Stimulated activated naive CD4-positive, alpha-beta T cell treated with Interleukin-2 at 50 U/mL for 16 hours (primary cell): ENCODE results near the gene RNU6-8.

Experiments used
- DNase-seq: peaks from one replicate; lab custom pipeline; 2025; lab: John Stamatoyannopoulos, UW

RNU6-8 gene

GRCh38 chr14:32203928-32204357, 874 bp upstream of the RNU6-8 start:
- DNase-seq, result peak; percentile 2

- DNase-seq, result no peak
These were observed 525 bp downstream of the RNU6-8 start for GRCh38 chr14:32202491-32202997.

DNA sequence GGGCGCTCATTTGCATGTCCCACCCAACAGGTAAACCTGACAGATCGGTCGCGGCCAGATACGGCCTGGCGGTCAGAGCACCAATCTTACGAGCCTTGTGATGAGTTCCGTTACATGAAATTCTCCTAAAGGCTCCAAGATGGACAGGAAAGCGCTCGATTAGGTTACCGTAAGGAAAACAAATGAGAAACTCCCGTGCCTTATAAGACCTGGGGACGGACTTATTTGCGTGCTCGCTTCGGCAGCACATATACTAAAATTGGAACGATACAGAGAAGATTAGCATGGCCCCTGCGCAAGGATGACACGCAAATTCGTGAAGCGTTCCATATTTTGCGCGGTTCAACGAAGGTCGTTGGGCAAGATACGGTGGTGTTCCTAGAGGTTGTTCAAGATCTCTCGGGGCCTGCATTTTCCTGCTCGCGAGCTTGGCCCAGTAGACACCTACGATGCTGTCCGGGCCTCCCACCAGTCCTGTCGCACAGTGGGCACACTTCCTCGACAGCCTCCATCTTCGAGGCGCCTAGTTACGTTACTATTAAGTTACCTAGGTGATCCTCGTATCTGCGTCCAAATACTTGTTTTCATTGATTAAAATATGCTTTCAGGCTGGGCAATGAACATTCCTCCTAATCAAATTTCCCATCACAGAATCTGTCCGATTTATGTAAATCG, 1.1 kb downstream of the RNU6-8 start, which contains the start of gene RNU6-7:
Gene RNU6-7, plus strand, starts transcription at position 230 of the 675 bp plus-strand sequence.
- DNase-seq, result peak; percentile 3

DNA sequence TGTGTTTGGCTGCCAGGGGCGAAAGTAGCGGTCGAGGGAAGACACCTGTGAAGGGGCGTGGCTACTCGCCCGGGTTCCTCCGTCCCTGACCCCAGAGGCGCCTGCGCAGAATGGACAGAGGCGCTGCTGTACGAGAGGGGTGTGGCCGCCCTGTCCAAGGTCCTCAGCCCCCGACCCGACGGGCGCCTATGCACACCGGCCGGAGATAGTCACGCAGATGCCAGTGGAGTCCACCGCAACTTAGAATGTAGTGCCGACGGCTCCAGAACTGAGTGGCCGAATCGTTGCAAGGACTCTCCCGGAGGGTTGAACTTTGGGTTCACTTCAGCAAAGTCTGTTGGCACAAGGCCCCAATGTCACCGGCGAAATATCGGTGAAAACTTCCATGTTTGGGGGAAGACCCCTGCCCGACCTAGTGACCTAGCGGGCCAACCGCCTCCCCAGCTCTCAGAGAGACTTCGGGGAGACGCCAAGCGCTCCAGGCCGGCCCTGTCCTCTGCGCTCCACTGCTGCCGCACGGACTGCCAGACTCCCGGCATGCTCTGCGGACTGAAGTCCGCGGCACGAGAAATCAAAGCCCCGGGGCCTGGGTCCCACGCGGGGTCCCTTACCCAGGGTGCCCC, 1.8 kb downstream of the RNU6-8 start:
- peak; percentile 80 for DNase-seq

DNA sequence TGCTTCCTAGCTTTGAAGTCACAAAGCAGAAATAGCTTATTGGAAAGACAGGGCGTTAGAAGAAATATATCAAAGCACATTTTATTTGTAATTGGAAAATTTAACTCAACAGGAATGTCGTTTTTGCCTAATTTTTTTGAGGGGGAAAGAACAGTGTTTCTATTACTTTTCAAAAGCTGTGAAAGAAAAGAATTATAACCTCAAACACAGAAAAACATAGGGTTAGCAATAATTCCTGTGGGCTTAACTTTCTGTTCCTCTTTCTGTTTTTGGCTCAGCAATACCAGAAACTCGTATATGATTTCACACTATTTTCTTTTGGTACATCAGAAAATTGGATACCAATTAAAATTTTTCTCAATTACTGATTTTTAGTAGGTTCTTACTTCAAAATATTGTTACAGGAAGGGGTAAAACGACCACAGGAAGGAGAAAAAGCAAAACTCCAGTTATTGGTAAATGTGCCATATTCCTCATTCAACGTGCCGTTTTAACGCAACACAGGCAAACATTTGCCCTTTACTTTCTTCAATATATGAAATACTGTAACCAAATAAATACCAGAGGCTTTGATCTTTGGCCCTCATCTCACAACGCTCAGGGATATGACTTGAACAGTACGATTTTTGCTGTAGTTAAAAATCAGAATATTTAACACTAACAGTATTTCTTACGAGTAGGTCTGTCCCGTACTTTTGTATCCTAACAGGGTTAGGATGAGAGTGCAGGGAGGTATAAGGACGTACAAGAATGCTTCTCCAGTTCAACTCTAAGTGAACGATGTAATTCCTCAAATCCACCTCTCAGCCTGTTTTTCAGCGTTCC, 2.5 kb downstream of the RNU6-8 start:
- DNase-seq, result no peak

GRCh38 chr14:32197919-32198318, 5.2 kb downstream of the RNU6-8 start:
- DNase-seq, result no peak

DNA sequence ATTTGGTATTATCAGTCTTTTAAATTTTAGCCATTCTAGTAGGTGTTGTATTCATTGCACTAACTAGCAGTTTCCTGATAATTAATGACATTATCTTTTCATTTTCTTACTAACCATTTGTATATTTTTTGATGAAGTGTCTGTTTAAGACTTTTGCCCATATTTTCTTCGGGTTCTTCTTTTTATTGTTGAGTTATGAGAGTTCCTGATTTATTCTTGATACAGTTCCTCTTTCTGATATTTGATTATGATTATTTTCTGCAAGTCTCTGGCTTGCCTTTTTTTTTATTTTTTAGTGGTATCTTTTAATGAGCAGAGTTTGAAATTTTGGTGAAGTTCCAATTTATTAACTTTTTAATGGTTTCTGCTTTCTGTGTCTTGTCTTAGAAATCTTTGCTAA, 7.4 kb downstream of the RNU6-8 start:
- DNase-seq, result no peak

GRCh38 chr14:32193532-32193931, 9.5 kb downstream of the RNU6-8 start:
- no peak for DNase-seq

- no peak for DNase-seq
These were observed 10.2 kb downstream of the RNU6-8 start for GRCh38 chr14:32192712-32193373.

DNA sequence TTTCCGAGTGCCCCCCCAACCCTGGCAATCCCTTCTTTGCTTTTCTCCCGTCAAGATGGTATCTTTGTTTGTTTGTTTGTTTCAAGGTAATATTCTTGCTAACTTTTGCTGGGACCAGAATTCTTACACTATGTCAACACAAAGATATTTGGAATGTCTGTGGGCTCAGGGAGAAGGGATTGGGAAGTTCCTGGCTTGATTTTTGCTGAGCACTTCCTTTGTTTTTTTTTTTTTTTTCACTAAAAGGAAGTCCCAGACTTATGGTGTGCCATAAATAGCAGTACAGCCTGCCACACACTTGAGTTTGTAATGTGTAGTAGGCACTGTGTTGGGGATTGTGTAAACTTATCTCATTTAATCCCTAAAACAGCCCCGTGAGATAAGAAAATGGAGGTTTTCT, 12.4 kb downstream of the RNU6-8 start:
- no peak for DNase-seq

GRCh38 chr14:32189811-32190210, 13.3 kb downstream of the RNU6-8 start:
- no peak for DNase-seq

DNA sequence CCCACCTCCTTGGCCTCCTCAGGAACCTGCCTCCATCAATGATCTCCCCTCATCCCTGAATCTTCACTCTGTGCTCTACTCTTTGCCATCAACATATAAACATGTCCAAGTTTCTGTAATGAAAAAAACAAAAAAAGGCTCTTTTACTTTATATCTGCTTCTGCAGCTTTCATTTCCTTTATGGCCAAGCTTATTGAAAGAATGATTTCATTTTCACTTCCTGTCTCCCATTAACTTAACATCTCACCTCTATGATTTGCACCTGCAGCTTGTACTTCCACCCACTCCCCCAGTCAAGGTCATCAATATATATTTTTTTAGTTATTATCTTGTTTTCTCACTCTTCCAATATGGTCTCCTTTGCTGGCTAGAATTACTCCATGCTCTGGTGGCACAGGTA, 16.8 kb downstream of the RNU6-8 start:
- DNase-seq, result no peak

DNA sequence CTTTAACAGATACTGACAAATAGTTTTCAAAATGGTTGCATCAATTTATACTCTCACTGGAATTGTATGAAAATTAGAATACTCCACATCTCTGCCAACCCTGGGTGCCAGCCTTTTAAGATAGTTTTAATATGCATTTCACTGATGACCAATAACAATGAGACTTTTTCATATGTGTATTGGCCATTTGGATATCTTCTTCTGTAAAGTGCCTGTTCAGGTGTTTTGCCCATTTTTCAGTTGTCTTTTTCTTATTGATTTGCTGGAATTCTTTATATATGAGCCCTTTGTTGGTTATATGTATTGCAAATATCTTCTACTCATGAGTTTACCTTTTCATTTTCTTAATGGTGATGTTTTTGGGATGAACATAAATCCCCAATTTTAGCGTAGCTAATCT, 18.0 kb downstream of the RNU6-8 start:
- DNase-seq, result no peak

DNA sequence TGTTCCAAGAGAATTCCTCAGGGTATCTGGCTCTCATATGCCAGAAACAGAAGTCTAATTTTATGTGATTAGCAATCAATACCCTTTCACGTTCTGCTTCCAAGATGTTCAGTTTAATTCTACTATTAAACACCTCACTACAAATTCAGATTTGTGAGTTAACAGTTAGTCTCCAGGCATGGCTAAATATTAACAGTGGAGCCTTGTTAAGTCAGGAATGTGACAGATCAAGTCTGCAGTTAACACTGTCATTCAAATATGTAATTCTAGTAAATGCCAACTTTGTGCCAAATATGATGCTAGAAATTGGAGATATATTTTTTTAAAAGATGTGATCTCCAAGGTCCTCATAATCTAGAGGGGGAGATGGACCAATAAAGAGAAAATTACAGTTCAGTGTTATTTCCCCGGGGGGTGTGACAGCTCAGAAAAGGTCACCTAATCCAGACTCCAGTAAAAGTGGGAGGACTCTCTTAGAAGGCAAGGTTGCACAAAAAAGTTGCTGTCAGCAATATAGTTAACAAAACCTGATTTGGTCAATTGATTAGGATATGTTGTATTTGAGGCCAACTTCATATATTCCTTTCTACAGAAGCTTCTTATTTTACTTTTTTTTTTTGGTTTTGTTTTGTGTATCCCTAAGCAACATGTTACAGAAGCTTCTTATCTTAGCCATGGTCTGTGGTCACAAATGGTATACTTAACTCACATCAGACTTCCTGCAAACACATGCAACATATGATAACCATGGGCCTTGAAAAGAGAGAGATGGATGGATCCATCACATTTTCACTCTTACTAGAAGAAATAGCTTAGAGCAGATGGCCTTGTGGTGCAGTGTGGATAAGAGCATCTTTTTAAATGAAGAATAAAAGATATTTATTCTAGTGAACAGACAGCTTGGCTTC, 19.7 kb downstream of the RNU6-8 start:
- no peak for DNase-seq

DNA sequence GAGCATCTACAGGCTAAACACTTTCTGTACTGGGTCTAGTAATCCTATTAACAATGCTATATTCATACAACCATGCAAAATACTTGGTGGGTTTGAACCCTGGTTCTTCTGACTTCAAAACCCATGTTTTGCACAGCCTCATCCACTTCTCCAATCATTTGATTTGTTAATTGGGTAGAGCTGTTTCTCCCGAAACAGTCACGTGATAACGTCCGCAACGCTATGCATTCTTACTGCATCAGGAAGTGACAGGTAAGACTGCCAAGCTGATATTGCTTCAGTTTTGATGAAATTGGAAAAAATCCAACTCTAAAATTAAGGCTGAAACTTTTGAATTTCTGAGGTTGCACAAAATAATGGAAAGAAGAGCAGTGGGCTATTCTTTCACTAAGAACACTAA, 31.6 kb downstream of the RNU6-8 start:
- no peak for DNase-seq

DNA sequence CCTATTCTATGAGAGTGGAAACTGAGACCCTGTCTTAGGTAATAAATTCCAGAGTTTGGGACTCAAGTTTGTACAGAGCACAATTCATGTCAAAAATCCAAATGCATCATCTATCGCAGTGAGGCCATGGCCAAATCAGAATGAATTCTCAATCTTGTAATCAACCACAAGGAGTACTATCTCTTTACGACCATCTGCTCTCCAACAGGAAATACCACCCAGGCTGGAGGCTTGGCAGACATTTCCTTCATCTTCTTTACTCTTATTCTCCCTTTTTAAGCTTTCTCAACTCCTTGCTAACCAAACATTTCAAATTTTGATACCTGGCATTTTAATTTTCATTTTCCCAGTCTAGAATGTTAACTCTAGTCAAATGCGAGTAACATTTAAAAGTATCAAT, 33.9 kb downstream of the RNU6-8 start:
- no peak for DNase-seq

DNA sequence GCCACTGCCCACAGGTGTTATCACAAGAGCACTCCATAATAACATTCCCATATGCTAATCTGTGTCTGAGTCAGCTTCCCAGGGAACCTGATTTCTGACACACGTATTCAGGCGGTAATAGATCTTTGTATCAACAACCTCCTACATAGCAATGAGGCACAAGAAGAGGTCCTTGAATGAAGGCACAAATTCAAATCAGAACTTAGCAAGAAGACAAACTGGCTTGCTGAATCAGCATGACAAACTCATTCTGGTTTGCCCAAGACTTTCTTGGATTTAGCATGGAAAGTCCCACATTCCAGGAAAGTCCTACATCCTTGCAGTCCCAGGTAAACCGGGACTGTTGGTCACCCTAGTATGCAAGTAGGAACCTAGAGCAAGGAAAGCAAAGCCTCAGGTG, 35.2 kb downstream of the RNU6-8 start:
- DNase-seq, result no peak

DNA sequence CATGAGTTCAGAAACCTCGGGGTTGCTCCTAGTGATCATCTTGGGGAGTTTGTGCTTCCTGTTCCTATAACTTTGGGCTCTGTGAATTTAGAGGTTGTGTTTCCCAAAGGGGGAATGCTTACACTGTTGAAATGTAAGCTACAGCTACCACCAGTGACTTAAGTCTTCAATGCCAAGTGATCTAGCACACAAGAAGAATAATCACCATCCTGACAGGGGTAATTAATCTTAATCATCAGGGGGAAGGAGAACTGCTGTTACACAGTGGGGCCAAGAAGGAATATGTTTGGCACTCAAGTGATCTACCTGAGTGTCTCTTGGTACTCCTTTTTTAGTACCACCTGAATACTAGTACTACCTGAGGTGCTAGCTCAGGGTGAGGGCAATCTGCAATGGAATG, 36.1 kb downstream of the RNU6-8 start:
- DNase-seq, result no peak

GRCh38 chr14:32166029-32166428, 37.0 kb downstream of the RNU6-8 start:
- no peak for DNase-seq
